ENCODE results near the gene RALGAPB. TPM values are rescaled to one million over a fixed set of nuclear protein-coding genes. Genes with fewer than 3 reads are reported as not detected.

Gene RALGAPB
- total and polyA plus RNA-seq, 2 of the 13 experiments (the other 11 are each of a cell fraction or from before 2014, with no cell fraction given) = 17.6 to 30.6 TPM

DNA sequence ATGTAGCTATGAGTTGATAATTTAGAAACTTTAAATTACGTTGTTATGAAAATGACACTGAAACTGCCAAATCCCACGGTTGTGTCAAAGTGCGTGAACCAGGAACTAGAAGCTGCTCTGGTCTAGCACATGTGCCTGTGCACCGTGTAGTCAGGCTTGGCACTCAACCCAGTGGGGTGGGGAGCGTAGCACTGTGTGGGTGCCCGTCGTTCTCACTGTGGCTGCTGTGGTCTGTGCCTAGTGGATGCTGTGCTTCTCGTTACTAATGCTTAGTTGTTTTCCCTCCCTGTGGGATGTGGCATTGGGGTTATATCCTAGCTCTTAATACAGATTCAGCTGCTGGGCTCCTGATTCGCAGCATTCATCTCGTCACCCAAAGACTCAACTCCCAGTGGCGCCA lies 62.1 kb downstream of the RALGAPB start:
- Histone ChIP-seq H3K27me3 (ENCODE audit: control insufficient read depth in 1 of 2, insufficient read depth in 2 of 2, low read length in 2 of 2) (no peaks in the 10 kb centered on the region), H3K79me2 (ENCODE audit: insufficient read depth, low read length) (no peaks in the 10 kb centered on the region), H3K27ac (ENCODE audit: extremely low read length, insufficient read depth, low read length) (no peak overlapping the region), H3K4me1 (ENCODE audit: insufficient read depth, low read length) (no peaks in the 10 kb centered on the region), H3K4me3 (replicated peaks in 1 of 3; ENCODE audit: insufficient read depth in 1 of 3, low read depth in 2 of 3, low read length in 3 of 3) (no peak overlapping the region), H3K36me3 (replicated peaks in 1 of 2; ENCODE audit: control insufficient read depth in 1 of 2, insufficient read depth in 2 of 2, low read length in 2 of 2) (peaks cover 26 to 68% of the 10 kb centered on the region in 2 experiments), H2AFZ (ENCODE audit: low read length) (no peak overlapping the region), H4K20me1 (ENCODE audit: insufficient read depth, low read length) (no peaks in the 10 kb centered on the region), H3K9ac (ENCODE audit: insufficient read depth, low read depth, low read length) (no peak overlapping the region), H3K9me3 (ENCODE audit: low read length) (no peaks in the 10 kb centered on the region), H3K4me2 (ENCODE audit: low read depth, low read length) (no peak overlapping the region)
- POLR2A ChIA-PET = interaction anchor here (0.6 kb wide), 1 partner anchor 14 kb away, joined by 4 read pairs; no protein-coding TSS in a partner anchor
- in situ Hi-C loops (cut with HindIII; ENCODE audit: extremely low pct_ligation_motif_present, low pct_unique_long_range_greater_than_20kb) (no loop called here), intact Hi-C loops (cut with micrococcal nuclease; ENCODE audit: unreplicated experiment) (no loop called here)
- 98% methylated on average over 11 of the region's 11 CpGs for WGBS (ENCODE audit: low lambda C conversion rate)
- no peak for DNase-seq (ENCODE audit: low spot score)
- FAIRE-seq = no peak
- ATAC-seq = no peak
- no TSS peak for BruUV-seq (replicated peaks)
- TF ChIP-seq ZNF282 (IDR thresholded peaks at IDR 0.05; ENCODE audit: partially characterized antibody) (no peak), ADNP (CRISPR knock-in tag; IDR thresholded peaks at IDR 0.05) (no peak), ZNF10 (CRISPR knock-in tag; IDR thresholded peaks at IDR 0.05; ENCODE audit: borderline replicate concordance, low read depth) (0 out of 2 replicates have a peak, but pooled peaks have one; percentile 78), ZNF781 (CRISPR knock-in tag; IDR thresholded peaks at IDR 0.05; ENCODE audit: borderline replicate concordance, not compliant biosample characterization) (no peak), KLF13 (CRISPR knock-in tag; IDR thresholded peaks at IDR 0.05) (0 out of 2 replicates have a peak, but pooled peaks have one; percentile 36), IRF2 (CRISPR knock-in tag; IDR thresholded peaks at IDR 0.05) (no peak)
- CTCF ChIA-PET (ENCODE audit: low intra/inter-chr PET ratio, low total read pairs) = no interaction called here

- Histone ChIP-seq H4K20me1 (ENCODE audit: insufficient read depth, low read length) (no peaks in the 10 kb centered on the region), H3K27ac (ENCODE audit: extremely low read length, insufficient read depth, low read length) (no peak overlapping the region), H3K36me3 (replicated peaks in 1 of 2; ENCODE audit: control insufficient read depth in 1 of 2, insufficient read depth in 2 of 2, low read length in 2 of 2) (peaks cover 34 to 73% of the 10 kb centered on the region in 2 experiments), H3K9me3 (ENCODE audit: low read length) (no peaks in the 10 kb centered on the region), H2AFZ (ENCODE audit: low read length) (no peak overlapping the region), H3K4me1 (ENCODE audit: insufficient read depth, low read length) (no peaks in the 10 kb centered on the region), H3K4me2 (ENCODE audit: low read depth, low read length) (no peak overlapping the region), H3K79me2 (ENCODE audit: insufficient read depth, low read length) (no peaks in the 10 kb centered on the region), H3K27me3 (ENCODE audit: control insufficient read depth in 1 of 2, insufficient read depth in 2 of 2, low read length in 2 of 2) (no peaks in the 10 kb centered on the region), H3K9ac (ENCODE audit: insufficient read depth, low read depth, low read length) (no peak overlapping the region), H3K4me3 (replicated peaks in 1 of 3; ENCODE audit: insufficient read depth in 1 of 3, low read depth in 2 of 3, low read length in 3 of 3) (no peak overlapping the region)
- FAIRE-seq (no peak), DNase-seq (ENCODE audit: low spot score) (no peak), ATAC-seq (no peak)
- intact Hi-C loops (cut with micrococcal nuclease; ENCODE audit: unreplicated experiment) (no loop called here), in situ Hi-C loops (cut with HindIII; ENCODE audit: extremely low pct_ligation_motif_present, low pct_unique_long_range_greater_than_20kb) (no loop called here)
- POLR2A ChIA-PET = no interaction called here
- 99% methylated on average over 2 of the region's 2 CpGs for WGBS (ENCODE audit: low lambda C conversion rate)
- CTCF ChIA-PET (ENCODE audit: low intra/inter-chr PET ratio, low total read pairs) = no interaction called here
- BruUV-seq (replicated peaks) = no TSS peak
- TF ChIP-seq, protein P1, sequence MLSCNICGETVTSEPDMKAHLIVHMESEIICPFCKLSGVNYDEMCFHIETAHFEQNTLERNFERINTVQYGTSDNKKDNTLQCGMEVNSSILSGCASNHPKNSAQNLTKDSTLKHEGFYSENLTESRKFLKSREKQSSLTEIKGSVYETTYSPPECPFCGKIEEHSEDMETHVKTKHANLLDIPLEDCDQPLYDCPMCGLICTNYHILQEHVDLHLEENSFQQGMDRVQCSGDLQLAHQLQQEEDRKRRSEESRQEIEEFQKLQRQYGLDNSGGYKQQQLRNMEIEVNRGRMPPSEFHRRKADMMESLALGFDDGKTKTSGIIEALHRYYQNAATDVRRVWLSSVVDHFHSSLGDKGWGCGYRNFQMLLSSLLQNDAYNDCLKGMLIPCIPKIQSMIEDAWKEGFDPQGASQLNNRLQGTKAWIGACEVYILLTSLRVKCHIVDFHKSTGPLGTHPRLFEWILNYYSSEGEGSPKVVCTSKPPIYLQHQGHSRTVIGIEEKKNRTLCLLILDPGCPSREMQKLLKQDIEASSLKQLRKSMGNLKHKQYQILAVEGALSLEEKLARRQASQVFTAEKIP (CRISPR knock-in tag; IDR thresholded peaks at IDR 0.05; ENCODE audit: borderline replicate concordance) = no peak
- TF ChIP-seq HIC2 (CRISPR knock-in tag; IDR thresholded peaks at IDR 0.05; ENCODE audit: low read depth) = no peak
- no peak for TF ChIP-seq IRF9 (CRISPR knock-in tag; IDR thresholded peaks at IDR 0.05; ENCODE audit: borderline replicate concordance)
- TF ChIP-seq ZNF468 (CRISPR knock-in tag; IDR thresholded peaks at IDR 0.05) = no peak
These were observed 63.7 kb downstream of the RALGAPB start for GRCh38 chr20:38536310-38536709.
